Suprapubic skin (tissue), 4 donors: ENCODE measurements around the gene IRX4.

Experiments
- CTCF ChIP-seq, 2 donors: fragments of 200-600 bp in 1 of 2; fragments of 450-650 bp in 1 of 2; sonication (generic) in 1 of 2; IDR thresholded peaks; one replicate each; pipeline ENCODE4 v1.5.1; 2016 to 2019; ENCODE audit warnings: antibody characterized with exemption in 2 of 2, mild to moderate bottlenecking in 1 of 2, moderate library complexity in 1 of 2
- EP300 ChIP-seq: sonication (generic); formaldehyde crosslinking; IDR thresholded peaks from one replicate; pipeline ENCODE4 v1.6.1; 2017; ENCODE audit warnings: antibody characterized with exemption
- POLR2A ChIP-seq, 2 donors: fragments of 450-650 bp; IDR thresholded peaks; one replicate each; pipeline ENCODE4 v1.6.1; 2017; ENCODE audit warnings: antibody characterized with exemption in 2 of 2, mild to moderate bottlenecking in 2 of 2, moderate library complexity in 2 of 2
- POLR2AphosphoS5 ChIP-seq, 3 donors: sonication (generic); formaldehyde crosslinking; IDR thresholded peaks; one replicate each; pipeline ENCODE4 v1.6.1; 2017; ENCODE audit warnings: antibody characterized with exemption in 3 of 3

- TF ChIP-seq CTCF (IDR thresholded peaks at IDR 0.05) (no peak), POLR2A (IDR thresholded peaks at IDR 0.05) (no peak), POLR2AphosphoS5 (IDR thresholded peaks at IDR 0.05) (no peak), EP300 (no peak)
Measured at GRCh38 chr5:1885868-1886845, 3.4 kb upstream of the IRX4 start.
